Measurements from ENCODE around the gene EXD1. TPM values are rescaled to one million over a fixed set of nuclear protein-coding genes. Genes with fewer than 3 reads are reported as not detected.

The EXD1 gene
- total RNA-seq, 1 experiment from 2014 or later, result not detected

DNA sequence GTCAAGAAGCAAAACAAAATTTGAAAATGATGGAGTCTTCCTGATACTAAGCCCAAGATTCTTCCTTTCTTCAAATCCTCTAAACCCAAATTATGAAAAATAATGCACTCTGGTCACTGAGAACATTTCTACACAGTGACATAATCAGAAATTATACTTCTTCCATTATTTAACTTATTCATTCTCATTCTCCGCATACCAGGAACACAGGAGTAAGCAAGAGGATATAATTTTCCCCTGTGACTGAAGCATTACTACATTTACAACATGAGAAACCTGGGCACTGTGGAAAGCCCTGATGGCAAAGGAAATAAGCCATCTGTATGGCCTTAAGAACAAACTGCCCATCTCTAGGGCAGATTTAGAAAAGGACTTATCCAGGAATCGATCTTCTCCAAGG, 47.0 kb downstream of the EXD1 start:
- Histone ChIP-seq H2AFZ (ENCODE audit: low read depth, low read length, poor library complexity, severe bottlenecking) (peak overlapping the region; percentile 7), H3K9me2 (ENCODE audit: insufficient read depth) (no peaks in the 10 kb centered on the region), H3K9me3 (ENCODE audit: control insufficient read depth in 1 of 2, insufficient read depth in 1 of 2, low read depth in 1 of 2, low read length in 2 of 2) (no peaks in the 10 kb centered on the region), H3K27me3 (ENCODE audit: insufficient read depth, low read length) (no peaks in the 10 kb centered on the region), H4K20me1 (ENCODE audit: insufficient read depth) (no peaks in the 10 kb centered on the region), H3K4me1 (ENCODE audit: control insufficient read depth in 1 of 2, insufficient read depth in 2 of 2, low read length in 2 of 2) (peaks cover 2 to 8% of the 10 kb centered on the region in 2 experiments; a peak in 1 of 4 replicates), H3K4me3 (replicated peaks in 1 of 2; ENCODE audit: low read depth in 1 of 2, low read length in 2 of 2) (no peak overlapping the region), H3K4me2 (ENCODE audit: low read length) (no peak overlapping the region), H3K79me2 (ENCODE audit: insufficient read depth, low read length) (no peaks in the 10 kb centered on the region), H3K9ac (ENCODE audit: low read length) (no peak overlapping the region), H3K27ac (ENCODE audit: low read depth, low read length) (no peak overlapping the region), H3K36me3 (ENCODE audit: control insufficient read depth in 1 of 2, insufficient read depth in 2 of 2, low read length in 2 of 2) (no peaks in the 10 kb centered on the region)
- TF ChIP-seq, protein P1, sequence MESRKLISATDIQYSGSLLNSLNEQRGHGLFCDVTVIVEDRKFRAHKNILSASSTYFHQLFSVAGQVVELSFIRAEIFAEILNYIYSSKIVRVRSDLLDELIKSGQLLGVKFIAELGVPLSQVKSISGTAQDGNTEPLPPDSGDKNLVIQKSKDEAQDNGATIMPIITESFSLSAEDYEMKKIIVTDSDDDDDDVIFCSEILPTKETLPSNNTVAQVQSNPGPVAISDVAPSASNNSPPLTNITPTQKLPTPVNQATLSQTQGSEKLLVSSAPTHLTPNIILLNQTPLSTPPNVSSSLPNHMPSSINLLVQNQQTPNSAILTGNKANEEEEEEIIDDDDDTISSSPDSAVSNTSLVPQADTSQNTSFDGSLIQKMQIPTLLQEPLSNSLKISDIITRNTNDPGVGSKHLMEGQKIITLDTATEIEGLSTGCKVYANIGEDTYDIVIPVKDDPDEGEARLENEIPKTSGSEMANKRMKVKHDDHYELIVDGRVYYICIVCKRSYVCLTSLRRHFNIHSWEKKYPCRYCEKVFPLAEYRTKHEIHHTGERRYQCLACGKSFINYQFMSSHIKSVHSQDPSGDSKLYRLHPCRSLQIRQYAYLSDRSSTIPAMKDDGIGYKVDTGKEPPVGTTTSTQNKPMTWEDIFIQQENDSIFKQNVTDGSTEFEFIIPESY (IDR thresholded peaks at IDR 0.05; ENCODE audit: extremely low read depth, insufficient replicate concordance, low read length), result no peak
- no peak for TF ChIP-seq EGR1 (IDR thresholded peaks at IDR 0.05; ENCODE audit: low read depth)
- TF ChIP-seq, protein P2, sequence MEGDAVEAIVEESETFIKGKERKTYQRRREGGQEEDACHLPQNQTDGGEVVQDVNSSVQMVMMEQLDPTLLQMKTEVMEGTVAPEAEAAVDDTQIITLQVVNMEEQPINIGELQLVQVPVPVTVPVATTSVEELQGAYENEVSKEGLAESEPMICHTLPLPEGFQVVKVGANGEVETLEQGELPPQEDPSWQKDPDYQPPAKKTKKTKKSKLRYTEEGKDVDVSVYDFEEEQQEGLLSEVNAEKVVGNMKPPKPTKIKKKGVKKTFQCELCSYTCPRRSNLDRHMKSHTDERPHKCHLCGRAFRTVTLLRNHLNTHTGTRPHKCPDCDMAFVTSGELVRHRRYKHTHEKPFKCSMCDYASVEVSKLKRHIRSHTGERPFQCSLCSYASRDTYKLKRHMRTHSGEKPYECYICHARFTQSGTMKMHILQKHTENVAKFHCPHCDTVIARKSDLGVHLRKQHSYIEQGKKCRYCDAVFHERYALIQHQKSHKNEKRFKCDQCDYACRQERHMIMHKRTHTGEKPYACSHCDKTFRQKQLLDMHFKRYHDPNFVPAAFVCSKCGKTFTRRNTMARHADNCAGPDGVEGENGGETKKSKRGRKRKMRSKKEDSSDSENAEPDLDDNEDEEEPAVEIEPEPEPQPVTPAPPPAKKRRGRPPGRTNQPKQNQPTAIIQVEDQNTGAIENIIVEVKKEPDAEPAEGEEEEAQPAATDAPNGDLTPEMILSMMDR (IDR thresholded peaks at IDR 0.05 in 2 of 3, conservative IDR thresholded peaks at IDR 0.05 in 1 of 3; ENCODE audit: borderline replicate concordance in 1 of 3, insufficient read depth in 1 of 3, low read depth in 2 of 3, low read length in 2 of 3), result no peak
- TF ChIP-seq, protein P3, sequence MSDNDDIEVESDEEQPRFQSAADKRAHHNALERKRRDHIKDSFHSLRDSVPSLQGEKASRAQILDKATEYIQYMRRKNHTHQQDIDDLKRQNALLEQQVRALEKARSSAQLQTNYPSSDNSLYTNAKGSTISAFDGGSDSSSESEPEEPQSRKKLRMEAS (IDR thresholded peaks at IDR 0.05), result no peak
- TF ChIP-seq ELF1 (IDR thresholded peaks at IDR 0.05; ENCODE audit: borderline replicate concordance, low read depth), result no peak
- TF ChIP-seq POLR2AphosphoS5 (IDR thresholded peaks at IDR 0.05; ENCODE audit: low read depth, low read length), result no peak
- no peak for TF ChIP-seq ZNF274 (IDR thresholded peaks at IDR 0.05; ENCODE audit: low read depth, low read length)
- no peak for TF ChIP-seq JUND (IDR thresholded peaks at IDR 0.05)
- TF ChIP-seq POLR2A (IDR thresholded peaks at IDR 0.05; ENCODE audit: borderline replicate concordance, extremely low read depth, insufficient read depth, insufficient read length), result no peak
- BruUV-seq (replicated peaks), result no TSS peak
- ChIA-PET RAD21 (ENCODE audit: low non-redundant PET in 1 of 2, low total read pairs in 2 of 2, uncharacterized antibody in 2 of 2, unreplicated experiment in 2 of 2) (interaction anchor here (0.9 to 2.5 kb wide), 2 partner anchors 278 to 291 kb away, joined by 3 to 9 read pairs; no protein-coding TSS in a partner anchor), CTCF (interaction anchor here (1.0 to 3.0 kb wide), 7 partner anchors 8 to 325 kb away, joined by 3 to 78 read pairs (median 6); partner anchors contain the start of gene VPS18), POLR2A (interaction anchor here (1.0 to 1.1 kb wide), 3 partner anchors 255 to 280 kb away, joined by 3 to 5 read pairs (median 3); partner anchors contain the start of gene DLL4)
- no peak for ATAC-seq
- no peak for DNase-seq (ENCODE audit: low read depth, low spot score)
- intact Hi-C loops (cut with micrococcal nuclease), result loop anchor here (10.0 kb wide), 2 partner anchors 159 to 249 kb away; no protein-coding TSS in a partner anchor
